HG02610 (cell line): ENCODE results near the gene CRMP1.
"Not testable (repeated sequence)": the region's sequence is repeated elsewhere in the genome, so short reads cannot be mapped to it uniquely, and the experiment has no call there.

Experiments
- ATAC-seq: cut with Tn5 transposase; IDR thresholded peaks from one replicate; pipeline ENCODE4 v1.9.1; 2021; ENCODE audit warnings: mild to moderate bottlenecking, moderate library complexity; ENCODE audit not compliant: unreplicated experiment

Gene CRMP1

DNA sequence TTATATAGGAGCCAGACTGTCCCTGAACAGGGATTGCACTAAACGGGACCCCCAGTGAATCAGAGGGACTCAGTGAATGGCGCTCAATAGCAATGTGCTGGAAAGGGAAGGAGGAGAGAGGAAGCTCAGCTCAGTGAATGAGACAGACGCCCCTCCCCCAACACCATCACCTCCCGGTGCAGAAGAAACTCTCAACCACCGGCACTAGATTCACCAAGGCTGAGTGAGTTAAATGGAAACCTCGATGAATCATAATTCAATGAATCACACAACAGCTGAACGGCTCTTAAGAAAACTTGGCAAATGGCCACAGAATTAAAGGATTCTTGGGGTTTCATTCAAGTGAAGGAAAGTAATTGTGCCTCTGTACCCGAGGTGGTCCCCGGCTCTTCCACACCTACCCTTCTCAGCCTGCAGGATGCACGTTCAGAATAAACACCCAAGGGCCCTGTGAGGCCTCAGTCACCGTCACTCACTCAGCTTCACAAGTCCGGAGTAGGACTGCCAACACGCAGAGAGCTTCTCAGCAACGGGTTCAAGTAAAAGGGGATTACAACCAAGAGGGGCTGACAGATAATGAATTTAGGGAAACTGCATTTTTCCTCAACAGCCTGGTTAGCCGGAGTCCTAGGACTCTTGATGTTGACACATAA, 29.3 kb downstream of the CRMP1 start:
- no peak for ATAC-seq

DNA sequence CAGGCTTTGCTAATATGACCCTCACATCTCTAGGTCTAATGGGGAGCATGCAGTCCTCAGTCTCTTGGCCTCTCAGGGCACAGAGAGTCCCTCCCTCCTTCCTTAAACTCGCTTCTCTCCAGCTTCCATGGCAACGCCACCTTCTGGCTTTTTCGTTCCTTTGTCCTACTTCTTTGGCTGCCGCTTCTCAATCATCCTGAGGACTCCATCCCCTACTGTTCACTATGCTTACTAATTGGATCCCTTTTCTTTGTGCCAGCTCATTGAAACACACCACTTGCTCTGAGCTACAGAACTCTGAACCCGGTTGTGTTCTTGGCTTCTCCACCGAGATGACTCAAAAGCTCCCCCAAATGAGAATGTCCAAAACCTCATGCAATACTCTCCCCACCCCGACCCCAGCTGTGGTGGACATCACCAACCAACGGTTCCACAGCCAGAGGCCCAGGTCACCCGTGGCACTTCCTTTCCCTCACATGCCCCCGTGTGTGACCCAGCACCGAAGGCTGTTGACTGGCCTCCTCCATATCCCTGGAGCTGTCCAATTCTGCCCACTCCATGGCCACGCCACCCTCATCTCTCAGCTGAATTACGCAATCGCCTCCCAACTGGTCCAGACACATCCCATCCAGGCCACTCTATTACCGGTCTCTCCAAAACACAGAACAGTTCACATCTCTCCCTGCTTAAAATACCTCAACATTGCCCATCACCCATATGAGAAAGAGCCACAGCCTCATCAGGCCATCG, 34.7 kb downstream of the CRMP1 start:
- ATAC-seq, result no peak

DNA sequence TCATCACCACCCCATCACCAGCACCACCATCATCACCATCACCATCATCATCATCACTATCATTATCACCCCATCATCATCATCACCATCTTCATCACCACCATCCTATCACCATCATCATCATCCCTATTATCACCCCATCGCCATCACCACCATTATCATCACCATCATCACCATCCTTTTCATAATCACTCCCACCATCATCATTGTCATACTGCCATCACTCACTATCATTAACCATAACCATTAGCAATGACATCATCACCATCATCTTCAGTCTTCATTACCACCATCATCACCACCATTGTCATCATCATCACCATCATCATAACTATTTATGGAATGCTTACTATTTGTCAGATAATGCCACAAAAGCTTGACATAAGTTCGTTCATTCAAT, 35.7 kb downstream of the CRMP1 start:
- ATAC-seq, result no peak

DNA sequence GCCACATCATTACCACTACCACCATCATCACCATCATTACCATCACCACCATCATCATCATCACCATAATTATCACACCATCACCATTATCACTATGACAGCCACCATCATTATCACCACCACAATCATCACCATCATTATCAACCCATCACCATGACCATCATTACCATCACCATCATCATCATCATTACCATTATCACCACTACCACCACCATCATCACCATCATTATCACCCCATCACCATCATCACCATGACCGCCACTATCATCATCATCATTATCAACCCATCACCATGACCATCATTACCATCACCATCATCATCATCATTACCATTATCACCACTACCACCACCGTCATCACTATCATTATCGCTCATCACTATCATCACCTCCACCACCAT, 36.5 kb downstream of the CRMP1 start:
- not testable (repeated sequence) for ATAC-seq

DNA sequence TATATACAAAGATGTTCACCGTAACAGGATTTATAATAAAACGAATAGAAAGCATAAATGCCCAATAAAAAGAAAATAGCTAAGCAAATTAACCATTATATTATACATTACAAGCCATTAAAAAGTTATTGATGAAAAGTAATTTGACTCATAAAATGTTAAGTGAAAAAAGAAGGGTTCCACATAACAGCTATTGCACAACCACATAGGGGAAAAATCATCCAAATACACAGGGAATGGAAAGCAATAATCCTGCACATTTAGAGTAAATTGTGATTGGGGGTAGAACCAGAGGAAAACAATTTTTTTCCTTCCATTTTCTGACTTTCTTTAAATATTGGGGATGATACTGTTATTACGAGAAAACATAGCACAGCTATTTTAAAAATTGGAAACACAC, 38.0 kb downstream of the CRMP1 start:
- ATAC-seq, result no peak

DNA sequence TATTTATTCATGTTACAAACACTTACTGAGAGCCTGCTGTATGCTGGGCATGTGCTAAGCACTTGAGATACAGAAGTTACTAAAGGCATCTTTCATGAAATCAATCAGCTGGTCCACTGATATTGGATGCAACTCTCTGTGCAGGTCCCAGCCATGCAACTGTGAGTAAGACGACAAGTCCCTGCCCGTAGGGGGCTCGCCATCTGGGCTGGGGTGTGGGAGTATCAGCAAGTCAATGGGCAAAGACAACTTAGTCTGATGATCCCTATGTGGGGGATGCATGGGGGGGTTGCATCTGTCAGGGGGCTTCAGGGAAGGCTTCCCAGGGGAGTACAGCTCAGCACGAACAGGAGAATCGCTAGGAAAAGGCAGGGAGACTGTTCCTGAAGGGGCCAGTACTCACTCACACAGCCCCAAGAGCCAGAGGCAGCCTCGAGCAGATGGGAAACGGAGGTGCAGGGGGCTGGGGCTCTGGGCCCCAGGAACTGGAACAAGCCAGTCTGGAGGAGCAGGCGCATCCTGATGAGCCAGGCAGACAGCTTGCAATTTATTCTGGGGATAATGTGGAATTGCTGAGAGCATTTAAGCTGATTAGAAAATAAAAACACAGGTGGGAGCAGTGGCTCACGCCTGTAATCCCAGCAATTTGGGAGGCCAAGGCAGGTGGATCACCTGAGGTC, 40.2 kb downstream of the CRMP1 start:
- ATAC-seq, result no peak

DNA sequence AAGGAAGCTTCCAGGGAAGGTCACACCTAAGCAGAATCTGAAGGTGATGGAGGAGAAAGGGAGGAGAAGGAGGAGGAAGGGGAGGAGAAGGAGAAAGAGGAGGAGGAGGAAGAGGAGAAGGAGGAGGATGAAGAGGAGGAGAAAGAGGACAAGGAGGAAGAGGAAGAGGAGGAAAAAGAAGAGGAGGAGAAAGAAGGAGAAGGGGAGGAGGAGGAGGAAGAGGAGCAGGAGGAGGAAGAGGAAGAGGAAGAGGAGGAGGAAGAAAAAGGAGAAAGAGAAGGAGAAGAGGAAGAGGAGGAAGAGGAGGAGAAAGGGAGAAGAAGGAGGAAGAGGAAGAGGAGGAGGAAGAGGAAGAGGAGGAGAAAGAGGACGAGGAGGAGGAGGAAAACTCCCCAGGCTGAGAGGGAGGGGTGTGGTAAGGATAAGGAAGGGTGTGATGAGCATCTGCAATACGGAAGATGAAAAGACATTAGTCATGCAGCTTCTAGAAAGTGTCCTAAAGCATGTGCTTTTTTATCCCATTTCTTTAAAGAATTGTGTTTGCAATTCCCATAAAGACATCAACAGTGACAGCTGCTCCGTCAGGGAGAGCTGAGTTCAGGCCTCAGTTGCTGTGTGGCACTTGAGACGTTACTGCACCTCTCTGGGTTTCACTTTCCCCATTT, 41.1 kb downstream of the CRMP1 start:
- ATAC-seq, result no peak

DNA sequence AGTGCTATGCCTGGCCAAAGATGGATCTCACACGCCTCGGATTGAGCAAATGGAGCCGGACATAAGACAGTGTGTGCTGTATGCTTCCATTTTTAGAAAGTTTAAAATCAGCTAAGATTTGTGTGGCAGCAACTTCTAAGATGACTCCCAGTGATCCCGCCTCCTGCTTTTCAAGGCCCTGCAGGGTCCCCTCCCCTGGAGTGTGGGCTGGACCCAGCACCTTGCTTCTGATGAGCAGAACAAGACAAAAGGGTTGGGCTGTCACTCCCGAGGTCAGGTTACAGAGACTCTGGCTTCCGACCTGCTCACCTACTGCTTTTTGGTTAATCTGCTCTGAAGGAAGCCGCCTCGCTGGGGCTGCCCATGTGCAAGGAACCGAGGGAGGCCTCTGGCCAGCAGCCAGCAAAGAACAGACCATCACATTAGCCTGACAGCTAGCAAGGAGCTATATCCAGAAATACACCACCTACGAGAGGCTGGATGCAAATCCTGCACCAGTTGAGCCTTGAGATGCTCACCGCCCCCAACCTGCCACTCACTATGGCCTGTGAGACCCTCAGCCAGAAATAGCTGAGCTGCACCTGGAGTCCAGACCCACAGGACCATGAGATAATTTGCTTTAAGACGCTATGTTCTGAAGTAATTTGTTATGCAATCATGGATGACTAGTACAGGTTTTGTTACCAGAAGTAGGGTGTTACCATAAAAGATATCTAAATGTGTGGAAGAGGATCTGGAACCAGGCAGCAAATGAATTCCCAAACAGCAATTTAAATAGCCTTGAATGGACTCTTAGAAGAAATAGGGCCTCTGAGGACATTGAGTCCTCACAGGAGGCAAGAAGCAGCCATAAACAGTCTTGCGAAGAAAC, 47.6 kb downstream of the CRMP1 start:
- no peak for ATAC-seq

DNA sequence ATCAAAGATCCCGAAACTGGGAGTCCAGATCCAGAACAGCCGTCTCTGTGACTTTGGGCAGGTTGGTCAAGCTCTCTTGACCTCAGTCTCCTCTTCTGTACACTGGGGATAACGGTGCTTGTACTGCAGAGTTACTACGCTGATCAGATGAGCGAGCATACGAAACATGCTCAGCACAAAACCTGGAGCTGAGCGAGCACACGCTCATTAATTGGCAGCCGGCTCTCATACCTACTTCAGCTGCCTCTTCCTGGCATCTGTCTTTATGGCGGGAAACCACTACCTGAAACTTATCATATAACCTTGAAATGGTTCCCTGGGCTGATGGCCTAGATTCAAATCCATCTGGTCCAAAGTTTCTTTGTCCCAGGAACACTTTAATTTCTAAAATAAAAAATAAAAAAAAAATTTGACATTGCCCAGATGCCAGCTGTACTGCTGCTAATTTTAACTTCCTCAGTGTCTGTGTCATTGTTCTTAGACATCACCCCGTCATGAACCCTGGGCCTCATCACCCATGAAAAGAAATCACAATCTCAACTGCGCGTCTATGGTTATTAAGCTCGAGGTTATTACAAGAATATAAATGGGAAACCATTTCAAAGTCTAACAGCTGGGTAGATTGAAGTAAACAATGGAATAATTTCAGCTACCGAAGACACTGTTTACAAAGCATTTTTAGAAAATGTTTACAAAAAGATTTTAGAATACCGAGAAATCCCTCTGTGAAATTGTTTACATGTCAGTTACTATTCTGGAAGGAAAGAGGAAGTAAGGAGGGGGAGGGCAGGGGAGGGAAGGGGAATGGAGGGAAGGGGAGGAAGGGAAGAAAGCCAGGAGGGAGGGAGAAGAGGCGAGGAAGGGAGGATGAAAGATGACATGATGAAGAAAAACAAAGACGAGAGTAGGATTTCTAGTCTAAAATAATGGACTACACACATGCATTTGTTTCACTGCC, 49.0 kb downstream of the CRMP1 start:
- ATAC-seq, result no peak

DNA sequence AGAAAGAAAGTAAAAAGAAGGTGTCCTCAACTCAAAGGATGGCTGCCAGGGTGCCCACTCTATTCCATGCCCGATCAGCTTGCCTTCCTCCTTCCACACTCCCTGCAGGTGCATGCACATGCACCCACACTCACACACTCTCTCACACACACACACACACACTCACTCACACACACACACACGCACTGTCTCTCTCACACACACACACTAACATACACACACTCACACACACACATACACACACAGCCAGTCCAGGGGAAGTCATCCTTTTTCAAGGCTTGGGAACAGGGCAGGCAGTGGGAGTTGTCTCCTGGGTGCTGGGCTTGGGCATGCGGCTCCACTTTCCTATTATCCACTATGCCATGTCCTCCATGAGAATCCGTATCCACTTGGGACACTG, 50.4 kb downstream of the CRMP1 start:
- ATAC-seq, result no peak

DNA sequence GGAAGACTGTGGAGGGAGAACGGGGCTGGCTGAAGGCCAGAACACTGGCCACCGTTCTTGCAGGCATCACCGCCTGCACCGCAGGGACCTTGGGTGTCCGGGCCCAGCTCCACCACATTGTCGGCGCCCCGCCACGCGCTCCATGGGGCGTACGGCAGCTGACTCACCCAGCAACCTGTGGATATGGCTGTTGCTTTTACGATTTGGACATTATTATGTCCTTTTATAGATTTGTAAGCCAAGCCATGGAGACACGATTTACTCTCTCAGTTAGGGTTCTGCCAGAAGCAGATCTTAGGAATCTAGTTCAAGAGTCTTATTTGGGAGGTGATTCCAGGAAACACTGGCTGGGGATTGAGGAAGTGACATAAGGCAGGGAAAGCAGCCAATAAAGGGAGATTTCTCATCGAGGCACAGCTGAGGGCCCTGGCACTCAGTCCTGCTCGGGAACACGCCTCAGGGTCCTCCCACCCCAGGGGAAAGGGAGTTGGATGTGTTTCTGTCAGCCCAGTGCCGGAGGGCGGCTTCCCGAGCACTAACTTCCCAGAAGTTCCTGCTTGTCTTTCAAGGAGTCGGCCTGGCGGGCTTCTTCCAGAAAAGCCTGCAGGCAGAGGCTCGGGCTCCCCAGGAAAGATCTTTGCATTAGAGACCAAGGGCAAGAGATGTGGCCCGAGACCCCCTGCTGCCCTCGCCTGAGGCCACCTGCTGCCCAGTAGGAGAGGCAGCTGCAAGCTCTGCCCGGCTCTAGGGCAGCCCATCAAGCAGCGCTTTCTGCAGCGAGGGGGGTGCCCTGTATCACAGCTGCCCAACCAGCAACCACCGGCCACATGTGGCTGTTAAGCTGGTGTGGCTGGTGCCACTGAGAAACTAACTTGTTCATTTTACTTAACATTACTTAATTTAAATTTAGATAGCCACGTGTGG, 52.9 kb downstream of the CRMP1 start:
- no peak for ATAC-seq

DNA sequence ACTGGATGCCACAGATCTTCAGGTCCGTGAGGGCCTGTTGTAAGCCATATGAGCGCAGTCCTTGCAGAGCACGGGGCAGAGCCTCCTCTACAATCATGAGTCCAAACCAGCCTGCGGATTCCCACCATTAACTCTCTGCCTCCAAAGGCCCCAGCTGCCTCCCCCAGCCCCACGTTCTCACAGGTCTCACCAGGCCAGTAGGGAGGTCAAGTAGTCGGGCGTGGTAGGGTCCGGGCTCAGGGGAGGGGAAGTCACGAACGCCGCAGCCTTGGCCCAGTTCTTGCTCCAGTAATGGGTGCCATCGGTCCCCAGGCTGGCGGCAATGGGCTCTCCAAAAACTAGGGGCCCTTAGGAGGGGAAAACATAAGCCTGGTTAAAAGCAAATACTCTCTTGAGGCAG, 53.6 kb downstream of the CRMP1 start:
- no peak for ATAC-seq

DNA sequence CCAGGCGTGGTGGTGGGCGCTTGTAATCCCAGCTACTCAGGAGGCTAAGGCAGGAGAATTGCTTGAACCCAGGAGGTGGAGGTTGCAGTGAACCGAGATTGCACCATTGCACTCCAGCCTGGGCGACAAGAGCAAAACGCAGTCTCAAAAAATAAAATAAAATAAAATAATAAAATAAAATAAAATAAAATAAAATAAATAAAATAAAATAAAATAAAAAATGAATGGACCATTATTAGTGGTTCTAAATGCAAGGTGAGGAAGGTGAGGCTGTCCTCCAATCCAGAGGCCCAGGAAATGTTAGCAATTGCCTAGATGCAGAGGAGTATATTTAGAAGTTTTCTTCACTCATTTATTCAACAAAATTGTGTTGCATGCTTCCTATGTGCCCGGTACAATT, 55.4 kb downstream of the CRMP1 start:
- not testable (repeated sequence) for ATAC-seq

DNA sequence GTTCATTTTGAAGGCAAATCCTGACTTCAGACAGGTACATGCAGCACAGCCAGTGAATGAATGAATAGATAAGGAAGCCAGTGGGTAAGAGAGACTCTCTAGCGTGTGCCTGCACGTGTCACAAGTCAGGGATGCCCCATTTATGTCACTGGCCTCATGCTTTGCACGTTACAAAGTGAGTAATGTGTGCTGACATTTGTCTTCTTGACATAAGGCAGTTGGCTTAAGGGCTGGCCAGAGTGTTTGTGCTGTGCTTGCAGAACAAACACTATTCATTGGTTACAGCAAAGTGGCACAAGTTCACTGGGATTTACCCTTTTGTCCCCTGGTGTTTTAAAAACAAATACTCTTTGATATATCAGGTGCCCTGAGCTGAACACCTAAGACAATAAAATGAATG, 55.9 kb downstream of the CRMP1 start:
- no peak for ATAC-seq

DNA sequence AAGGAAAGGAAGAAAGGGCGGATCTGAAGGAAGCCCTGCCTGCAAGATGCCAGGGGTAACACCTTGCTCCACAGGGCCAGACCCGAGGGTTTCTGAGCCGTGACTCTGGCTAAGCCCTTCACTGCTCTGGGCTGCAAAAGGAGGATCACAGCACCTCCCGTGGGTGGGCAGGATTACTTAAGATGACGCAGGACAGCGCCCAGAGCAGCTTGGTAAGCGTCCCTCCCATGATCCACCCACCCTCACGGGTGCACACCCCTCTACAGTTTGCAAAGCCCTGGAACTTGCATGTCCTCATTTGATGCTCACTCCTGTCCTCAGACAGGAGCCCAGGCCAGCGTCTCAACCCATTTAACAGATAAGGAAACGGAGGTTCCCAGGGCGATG, 64.9 kb downstream of the CRMP1 start:
- no peak for ATAC-seq

DNA sequence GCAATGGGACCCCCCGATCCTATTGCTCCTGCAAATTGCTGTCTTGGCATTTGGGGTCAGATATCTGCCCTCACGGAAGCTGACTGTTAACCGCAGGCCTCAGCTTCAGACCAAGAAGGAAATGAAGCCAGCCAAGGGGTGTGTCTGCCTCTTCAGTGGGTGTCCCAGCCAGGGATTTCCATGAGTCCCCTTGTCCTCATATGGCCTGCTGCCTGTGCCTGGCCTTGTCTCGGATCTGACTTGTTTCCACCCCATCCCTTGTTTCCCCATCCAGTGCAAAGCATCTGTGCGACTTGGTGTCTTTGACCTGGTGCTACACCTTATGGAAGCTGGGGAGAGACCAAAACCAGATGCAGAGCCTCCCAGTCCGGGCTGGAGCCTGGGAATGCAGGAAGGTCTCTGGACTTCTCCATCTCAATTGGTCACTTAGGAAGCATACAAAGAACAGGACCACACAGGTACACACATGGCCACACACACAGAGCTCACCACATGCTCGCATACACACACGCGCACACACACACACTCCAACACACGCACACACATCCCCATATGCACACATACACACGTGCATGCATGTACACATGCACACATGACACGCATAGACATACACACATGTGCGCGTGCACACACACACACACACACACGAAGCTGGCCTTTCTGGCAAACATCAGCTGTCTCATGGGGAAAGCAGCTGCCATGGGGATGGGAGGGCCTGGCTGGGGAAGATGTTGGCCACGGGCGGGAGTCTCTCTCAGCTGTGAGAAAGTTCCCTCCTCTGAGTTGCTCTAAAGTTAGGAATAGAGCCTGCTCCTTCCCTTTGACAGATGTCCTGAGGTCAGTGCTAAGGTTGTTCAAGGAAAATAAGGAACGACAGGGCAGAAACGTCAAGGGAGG, 65.5 kb downstream of the CRMP1 start:
- no peak for ATAC-seq

DNA sequence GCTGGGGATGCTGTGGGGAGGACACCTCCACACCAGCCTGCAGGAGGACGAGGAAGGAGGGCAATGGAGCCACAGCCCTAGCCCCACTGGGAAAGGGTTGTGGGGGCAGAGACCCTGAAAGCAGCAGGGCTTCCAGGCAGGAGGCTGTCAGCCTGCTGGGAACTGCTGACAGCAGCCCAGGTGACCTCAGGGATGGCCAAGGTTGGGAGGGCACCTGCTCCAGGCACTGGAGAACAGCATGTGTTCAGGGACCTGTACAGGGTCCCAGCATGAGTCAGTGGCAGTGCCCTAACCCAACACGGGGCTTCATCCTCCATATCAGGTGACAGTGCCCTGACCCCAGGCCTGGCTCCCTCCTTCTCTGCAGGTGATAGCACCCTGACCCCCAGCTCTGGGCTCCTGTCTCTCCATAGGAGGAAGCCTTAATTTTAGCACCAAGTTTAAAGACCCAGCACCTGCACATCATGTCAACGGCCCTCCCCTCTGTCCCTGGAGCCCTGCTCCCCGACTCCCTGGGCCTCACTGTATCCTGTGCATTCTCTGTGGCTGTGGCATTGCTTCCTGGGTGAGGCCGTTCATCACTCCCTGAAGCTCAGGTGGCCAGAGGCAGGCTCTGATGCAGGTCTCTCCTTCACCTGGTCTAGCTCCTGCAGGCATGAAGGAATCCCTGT, 66.3 kb downstream of the CRMP1 start:
- no peak for ATAC-seq
